Measurements from ENCODE around the gene SLX4IP.

GRCh38 chr20:10519361-10520046 is 84.4 kb downstream of the SLX4IP start:
- TF ChIP-seq, protein P1, sequence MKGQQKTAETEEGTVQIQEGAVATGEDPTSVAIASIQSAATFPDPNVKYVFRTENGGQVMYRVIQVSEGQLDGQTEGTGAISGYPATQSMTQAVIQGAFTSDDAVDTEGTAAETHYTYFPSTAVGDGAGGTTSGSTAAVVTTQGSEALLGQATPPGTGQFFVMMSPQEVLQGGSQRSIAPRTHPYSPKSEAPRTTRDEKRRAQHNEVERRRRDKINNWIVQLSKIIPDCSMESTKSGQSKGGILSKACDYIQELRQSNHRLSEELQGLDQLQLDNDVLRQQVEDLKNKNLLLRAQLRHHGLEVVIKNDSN (CRISPR knock-in tag; IDR thresholded peaks at IDR 0.05), result no peak
- no peak for TF ChIP-seq FOXJ3 (CRISPR knock-in tag; IDR thresholded peaks at IDR 0.05; ENCODE audit: borderline replicate concordance)
- TF ChIP-seq, protein P2, sequence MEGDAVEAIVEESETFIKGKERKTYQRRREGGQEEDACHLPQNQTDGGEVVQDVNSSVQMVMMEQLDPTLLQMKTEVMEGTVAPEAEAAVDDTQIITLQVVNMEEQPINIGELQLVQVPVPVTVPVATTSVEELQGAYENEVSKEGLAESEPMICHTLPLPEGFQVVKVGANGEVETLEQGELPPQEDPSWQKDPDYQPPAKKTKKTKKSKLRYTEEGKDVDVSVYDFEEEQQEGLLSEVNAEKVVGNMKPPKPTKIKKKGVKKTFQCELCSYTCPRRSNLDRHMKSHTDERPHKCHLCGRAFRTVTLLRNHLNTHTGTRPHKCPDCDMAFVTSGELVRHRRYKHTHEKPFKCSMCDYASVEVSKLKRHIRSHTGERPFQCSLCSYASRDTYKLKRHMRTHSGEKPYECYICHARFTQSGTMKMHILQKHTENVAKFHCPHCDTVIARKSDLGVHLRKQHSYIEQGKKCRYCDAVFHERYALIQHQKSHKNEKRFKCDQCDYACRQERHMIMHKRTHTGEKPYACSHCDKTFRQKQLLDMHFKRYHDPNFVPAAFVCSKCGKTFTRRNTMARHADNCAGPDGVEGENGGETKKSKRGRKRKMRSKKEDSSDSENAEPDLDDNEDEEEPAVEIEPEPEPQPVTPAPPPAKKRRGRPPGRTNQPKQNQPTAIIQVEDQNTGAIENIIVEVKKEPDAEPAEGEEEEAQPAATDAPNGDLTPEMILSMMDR (IDR thresholded peaks at IDR 0.05), result no peak
- no peak for TF ChIP-seq TP53 (CRISPR knock-in tag; IDR thresholded peaks at IDR 0.05)

Data from WTC11 (cell line).